Activated CD4-positive, alpha-beta T cell treated with anti-CD3 and anti-CD28 coated beads, Interleukin-10, Interleukin-2, amounts not matched to agents 100 ng/mL and 50 ng/mL, durations not matched to agents 16 hours and 8 hours (primary cell): ENCODE results near the gene LDAH.
"Not testable (repeated sequence)": the region's sequence is repeated elsewhere in the genome, so short reads cannot be mapped to it uniquely, and the experiment has no call there.

Experiments
- DNase-seq: peaks from one replicate; pipeline ENCODE4 v3.0.0-alpha.2; 2020

Gene LDAH

DNA sequence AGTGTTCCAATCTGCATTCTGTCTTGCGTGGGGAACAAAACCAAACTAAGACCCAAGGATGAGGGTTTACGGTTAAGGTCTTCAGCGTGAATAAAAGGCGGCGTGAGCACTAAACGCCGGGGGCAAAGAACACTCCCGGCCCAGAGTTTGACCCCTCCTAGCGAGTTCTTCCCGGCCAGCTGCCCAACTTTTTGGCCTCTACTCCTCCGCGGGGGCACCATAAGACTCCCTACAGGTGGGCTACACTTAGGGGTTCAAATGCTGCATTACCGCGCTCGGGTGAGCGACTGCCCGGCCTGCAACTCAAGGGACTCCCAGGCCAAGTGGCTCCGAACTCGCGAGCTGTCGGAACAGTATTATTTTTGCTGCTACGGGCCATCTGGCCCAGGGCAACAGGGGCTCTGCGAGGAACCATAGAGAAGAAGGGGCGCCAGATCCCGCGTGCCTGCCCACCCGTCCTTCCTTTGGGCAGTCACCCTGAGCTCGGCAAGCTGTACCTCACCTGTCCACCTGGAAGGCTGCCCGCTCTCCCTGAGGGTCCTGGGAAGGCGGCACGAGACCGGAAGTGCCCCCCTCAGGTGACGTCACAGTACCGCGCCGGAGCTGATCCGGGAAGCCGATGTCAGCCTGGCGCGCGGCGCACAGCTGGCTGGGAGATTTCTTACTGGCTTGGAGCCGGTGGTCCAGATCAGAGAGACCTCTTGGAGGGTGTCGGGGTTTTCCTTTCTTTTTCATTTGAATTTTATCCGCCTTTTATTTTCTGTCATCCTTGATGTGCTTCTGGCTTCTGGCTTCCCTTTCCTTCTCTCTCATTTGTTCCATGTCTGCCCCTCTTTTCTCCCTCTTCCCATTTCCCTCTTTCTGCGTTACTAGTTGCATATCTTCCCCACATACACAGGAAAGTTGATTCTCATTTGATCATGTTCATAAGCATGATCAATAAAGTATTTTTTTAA is at the start of gene LDAH:
LDAH (minus strand) TSS at position 567 of the 956 bp plus-strand sequence. CDS start 21,638 bp downstream, outside the sequence.
- DNase-seq = peak; percentile 91

GRCh38 chr2:20868377-20868776 is 45.5 kb upstream of the LDAH start:
- peak; percentile 87 for DNase-seq

GRCh38 chr2:20862850-20863249 is 39.9 kb upstream of the LDAH start:
- no peak for DNase-seq

- no peak for DNase-seq
Observed at GRCh38 chr2:20855456-20855855, 32.6 kb upstream of the LDAH start.

- DNase-seq = no peak
Observed at GRCh38 chr2:20852670-20853069, 29.8 kb upstream of the LDAH start.

GRCh38 chr2:20852139-20852538 is 29.2 kb upstream of the LDAH start:
- no peak for DNase-seq

DNA sequence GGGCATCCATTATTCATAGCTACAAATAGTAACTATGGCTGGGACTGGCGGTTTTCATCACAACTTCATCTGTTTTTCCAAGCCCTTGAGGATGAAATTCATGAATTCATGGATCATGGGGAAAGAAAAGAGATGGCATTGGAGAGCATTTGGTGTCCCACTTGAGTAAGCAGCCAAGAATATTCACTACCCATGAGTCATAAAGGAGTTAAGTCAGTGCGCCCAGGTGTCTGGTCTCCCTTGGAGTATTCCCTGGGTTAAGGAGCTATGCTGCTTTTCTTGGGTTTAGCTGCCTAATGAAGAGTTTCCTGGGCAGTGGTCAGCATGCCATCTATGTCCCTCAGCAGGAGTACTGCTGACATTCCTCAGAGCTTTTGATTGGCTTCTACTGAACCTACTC is 21.3 kb upstream of the LDAH start:
- no peak for DNase-seq

DNA sequence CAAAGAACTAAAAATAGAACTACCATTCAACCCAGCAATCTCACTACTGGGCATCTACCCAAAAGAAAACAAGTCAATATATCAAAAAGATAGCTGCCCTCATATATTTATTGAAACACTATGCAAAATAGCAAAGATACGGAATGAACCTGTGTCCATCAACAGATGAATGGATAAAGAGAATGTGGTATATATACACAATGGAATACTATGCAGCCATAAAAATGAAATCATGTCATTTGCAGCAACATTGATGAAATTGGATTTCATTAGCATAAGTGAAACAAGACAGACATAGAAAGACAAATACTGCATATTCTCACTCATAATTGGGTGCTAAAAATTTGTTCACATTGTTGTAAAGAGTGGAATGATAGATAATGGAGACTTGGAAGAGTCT is 16.2 kb upstream of the LDAH start:
- DNase-seq = no peak

DNA sequence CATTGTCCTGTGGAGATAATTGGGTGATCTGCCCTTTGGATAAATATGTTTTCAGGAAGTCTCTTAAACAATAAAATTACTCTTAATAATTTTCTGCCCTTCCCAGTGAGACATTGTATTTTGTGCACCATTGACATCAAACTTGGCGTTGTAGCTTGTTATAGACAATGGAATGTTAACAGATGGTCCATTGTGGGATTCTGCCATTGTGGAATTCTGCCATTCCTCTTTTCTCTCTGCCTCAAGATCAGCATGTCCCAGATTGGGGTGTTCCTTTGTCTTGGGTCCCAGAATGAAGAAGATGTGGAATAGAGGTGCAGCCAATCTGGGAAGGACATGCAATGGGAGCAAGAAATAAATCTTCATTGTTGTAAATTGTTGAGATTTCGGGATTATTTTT is 15.1 kb upstream of the LDAH start:
- no peak for DNase-seq

DNA sequence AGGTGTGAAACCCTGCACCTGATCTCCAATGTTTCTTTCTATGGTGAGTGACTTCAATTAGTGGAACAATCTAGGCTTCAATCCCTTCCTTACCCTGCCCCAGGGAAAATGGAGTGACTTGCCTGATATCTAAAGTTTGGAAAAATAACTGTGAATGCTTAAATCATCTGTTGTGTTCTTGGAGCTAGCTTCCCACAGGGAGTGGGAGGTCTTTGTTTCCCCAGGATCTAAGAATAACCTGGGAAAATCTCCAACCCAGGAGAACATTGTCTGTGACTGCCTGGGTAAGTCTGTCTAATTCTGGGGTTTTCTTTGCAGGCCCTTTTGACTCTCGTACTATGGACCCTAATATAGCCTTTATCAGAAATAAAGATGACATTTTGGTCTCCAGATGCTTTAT is 13.6 kb upstream of the LDAH start:
- no peak for DNase-seq

- no peak for DNase-seq
Observed at GRCh38 chr2:20834331-20834730, 11.4 kb upstream of the LDAH start.

DNA sequence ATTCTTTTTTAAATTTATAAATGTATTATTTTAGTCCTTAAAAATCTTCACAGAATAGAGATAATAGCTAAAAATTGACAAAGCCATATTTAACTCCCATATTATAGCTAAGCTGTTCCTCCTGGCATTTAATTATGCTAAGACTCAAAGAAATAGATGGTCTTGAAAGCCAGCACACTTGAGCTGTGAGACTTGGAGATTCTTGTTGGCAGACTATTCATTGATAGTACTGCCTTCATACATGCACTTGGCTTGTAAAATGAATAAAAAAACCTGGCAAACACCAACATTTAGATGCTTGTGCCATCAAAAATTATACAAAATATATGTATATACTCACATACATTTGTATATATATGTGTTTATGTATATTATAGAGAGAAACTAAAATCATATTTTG is 9.7 kb upstream of the LDAH start:
- no peak for DNase-seq

GRCh38 chr2:20829861-20830260 is 7.0 kb upstream of the LDAH start:
- no peak for DNase-seq

DNA sequence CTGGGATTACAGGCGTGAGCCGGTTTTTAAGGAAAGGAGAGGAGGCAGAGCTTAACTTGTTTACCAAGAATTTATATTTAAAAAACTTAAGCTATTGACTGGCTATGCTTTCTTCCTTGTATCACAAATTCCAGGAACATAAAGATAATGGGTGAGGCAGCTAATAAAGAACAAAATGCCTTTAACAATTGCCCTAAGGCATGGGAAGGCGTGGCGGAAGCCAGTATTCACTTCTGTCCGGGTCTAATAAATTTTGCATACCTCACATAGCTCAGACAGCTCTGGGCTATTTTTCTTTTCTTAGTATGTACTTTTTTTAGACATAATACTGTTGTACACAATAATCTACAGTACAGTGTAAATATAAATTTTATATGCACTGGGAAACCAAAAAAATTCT is 1.0 kb upstream of the LDAH start:
- no peak for DNase-seq

- peak; percentile 86 for DNase-seq
Observed at GRCh38 chr2:20818820-20819219, 4.1 kb downstream of the LDAH start.

- DNase-seq = no peak
Observed at GRCh38 chr2:20815216-20815615, 7.7 kb downstream of the LDAH start.

DNA sequence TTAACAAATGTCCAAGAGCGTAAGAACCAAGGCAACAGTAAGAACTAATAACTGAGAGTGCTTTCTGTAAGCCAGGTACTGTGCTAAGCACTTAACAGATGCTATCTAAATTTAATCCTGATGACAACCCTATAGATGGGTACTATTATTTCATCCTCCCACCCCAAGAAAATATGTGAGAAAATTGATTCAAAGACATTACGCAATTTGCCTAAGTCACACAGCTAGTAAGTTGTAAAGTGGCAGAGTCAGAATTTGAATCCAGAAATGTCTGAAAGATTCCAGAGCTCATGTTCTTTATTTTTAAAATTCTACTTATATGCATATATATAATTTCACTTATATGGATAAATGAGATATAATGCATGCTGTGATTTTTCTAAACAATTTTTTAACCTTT is 10.1 kb downstream of the LDAH start:
- DNase-seq = no peak

GRCh38 chr2:20806286-20806685 is 16.6 kb downstream of the LDAH start:
- no peak for DNase-seq

DNA sequence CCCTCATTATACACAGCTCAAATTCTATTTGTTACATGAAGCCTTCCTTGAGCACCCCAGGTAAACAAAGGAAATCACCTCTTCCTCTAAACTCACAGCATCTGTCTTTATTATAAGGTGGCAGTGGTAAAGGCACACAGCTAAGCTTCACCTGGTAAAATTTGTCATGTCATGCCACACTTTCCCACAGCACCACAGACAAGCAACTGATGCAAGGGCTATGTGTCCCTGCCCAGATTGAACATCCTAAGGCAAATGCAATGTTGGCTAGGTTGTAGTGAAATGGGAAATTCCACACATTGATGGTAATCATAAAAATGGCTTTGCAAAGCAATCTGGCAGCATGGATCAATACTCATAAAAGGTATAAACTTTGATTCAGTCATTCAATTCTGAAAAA is 18.9 kb downstream of the LDAH start:
- DNase-seq = no peak

DNA sequence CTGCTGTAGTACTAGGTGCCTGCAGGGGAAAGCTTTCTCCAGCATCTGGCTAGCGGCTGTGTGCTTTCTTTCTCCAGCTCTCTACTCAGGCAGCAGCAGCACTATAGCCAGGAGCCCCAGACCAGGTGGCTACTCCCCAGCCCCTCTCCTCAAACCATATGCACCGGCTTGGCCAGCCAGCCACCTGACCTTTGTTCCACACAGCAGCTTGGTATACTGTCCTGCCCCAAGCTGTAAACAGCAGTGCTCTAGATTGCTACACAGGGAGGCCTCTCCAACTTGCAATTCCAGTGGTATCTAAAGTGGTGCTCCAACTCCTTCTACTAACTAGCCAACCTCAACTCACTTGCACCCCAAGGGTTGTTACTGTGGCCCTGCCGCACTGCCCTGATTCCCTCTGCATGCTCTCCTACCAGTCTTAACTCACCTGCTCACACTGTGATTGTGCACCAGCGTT is 19.6 kb downstream of the LDAH start:
- no peak for DNase-seq

DNA sequence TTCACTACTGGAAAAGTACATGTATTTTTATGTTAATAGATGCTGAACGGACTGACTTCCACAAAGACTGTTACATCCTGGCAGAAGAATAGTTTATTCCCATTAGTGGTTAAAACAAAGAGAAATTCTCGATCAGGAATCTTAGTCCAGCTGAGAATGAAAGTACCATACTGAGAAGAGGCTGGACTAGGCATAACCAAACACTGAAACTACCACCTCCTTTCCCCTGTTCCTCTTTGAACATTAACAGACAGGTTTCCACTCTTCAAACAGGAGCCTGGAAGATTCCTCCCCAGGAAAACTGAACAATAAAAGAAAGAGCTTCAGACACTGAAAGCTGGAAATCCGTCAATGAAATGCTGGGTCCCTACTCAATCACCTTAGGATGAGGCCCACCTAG is 25.8 kb downstream of the LDAH start:
- DNase-seq = no peak

- DNase-seq = no peak
Observed at GRCh38 chr2:20796374-20796791, 26.5 kb downstream of the LDAH start.

GRCh38 chr2:20793944-20794343 is 29.0 kb downstream of the LDAH start:
- DNase-seq = not testable (repeated sequence)

GRCh38 chr2:20781656-20782265 is 41.1 kb downstream of the LDAH start:
- peak; percentile 43 for DNase-seq
